Ramos (cell line): ENCODE data around the gene PPP4R2.

Source experiments
- in situ Hi-C: fragments of 300-500 bp; cut with MboI; formaldehyde crosslinking; loops from one replicate; pipeline ENCODE4 v1.14.3; 2022; ENCODE audit warnings: low sequenced_read_pairs; ENCODE audit not compliant: unreplicated experiment

PPP4R2 gene

DNA sequence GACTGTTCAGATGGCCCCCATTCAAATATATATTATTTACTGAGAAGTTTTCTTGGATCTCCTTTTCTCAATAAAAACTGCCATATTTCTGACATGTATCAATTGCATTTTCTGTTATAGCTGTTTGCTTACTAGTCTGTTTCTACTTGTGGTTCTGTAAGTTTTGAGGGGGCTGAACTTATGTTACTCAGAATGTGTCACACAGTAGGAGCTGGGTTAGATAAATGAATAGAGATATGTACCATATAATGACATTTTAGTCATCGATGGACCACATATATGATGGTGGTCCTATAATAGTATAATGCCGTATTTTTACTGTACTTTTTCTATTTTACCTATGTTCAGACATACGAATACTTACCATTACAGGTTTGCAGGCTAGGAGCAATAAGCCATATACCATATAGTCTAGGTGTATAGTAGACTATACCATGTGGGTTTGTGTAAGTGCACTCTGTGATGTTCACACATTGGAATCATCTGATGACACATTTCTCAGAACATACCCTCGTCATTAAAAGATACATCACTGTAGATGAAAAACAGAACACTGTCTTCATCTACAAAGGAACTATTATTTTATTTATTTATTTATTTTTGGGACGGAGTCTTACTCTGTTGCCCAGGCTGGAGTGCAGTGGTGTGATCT lies 22.3 kb downstream of the PPP4R2 start:
- in situ Hi-C loops = no loop called here

- in situ Hi-C loops = no loop called here
Observed at GRCh38 chr3:73021301-73021835, 24.8 kb downstream of the PPP4R2 start.

DNA sequence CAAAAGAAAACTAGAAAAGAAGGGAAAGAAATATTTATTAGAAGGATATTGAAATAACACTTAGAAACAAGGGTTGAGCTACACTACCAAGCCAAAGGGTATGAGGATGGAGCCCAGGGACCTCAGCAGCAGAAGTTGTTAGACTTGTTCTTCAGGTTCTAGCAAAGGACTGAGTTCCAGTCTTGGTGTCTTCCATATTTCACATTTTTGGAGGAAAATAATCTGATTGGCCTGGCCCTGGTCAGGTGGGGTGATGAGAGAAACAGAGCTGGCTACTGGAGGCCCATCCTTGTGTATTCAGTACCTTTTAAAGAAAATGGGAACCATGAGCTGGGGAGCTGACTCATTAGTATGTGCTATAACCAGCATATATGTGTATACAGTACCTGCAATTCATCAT lies 28.2 kb downstream of the PPP4R2 start:
- in situ Hi-C loops = no loop called here

GRCh38 chr3:73026111-73026759 lies 29.6 kb downstream of the PPP4R2 start:
- in situ Hi-C loops = no loop called here

- in situ Hi-C loops = no loop called here
Observed at GRCh38 chr3:73026760-73027113, 30.1 kb downstream of the PPP4R2 start.

DNA sequence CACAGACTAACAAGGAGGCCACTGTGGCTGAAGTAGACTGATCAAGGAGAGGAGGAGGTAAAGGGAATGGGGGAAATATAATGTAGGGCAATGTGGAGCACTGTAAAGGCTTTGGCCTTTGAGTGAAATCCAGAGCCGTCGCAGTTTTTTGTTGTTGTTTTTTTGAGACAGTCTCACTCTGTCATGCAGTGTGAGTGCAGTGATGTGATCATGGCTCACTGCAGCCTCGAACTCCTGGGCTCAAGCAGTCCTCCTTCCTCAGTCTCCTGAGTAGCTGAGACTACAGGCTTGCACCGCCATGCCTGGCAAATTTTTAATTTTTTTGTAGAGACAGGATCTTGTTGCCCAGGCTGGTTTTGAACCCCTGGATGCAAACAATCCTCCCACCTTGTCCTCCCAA lies 32.2 kb downstream of the PPP4R2 start:
- in situ Hi-C loops = no loop called here

GRCh38 chr3:73029321-73029796 lies 32.7 kb downstream of the PPP4R2 start:
- in situ Hi-C loops = no loop called here

GRCh38 chr3:73030073-73030597 lies 33.5 kb downstream of the PPP4R2 start:
- in situ Hi-C loops = no loop called here

- in situ Hi-C loops = no loop called here
Observed at GRCh38 chr3:73031573-73032103, 35.0 kb downstream of the PPP4R2 start.

DNA sequence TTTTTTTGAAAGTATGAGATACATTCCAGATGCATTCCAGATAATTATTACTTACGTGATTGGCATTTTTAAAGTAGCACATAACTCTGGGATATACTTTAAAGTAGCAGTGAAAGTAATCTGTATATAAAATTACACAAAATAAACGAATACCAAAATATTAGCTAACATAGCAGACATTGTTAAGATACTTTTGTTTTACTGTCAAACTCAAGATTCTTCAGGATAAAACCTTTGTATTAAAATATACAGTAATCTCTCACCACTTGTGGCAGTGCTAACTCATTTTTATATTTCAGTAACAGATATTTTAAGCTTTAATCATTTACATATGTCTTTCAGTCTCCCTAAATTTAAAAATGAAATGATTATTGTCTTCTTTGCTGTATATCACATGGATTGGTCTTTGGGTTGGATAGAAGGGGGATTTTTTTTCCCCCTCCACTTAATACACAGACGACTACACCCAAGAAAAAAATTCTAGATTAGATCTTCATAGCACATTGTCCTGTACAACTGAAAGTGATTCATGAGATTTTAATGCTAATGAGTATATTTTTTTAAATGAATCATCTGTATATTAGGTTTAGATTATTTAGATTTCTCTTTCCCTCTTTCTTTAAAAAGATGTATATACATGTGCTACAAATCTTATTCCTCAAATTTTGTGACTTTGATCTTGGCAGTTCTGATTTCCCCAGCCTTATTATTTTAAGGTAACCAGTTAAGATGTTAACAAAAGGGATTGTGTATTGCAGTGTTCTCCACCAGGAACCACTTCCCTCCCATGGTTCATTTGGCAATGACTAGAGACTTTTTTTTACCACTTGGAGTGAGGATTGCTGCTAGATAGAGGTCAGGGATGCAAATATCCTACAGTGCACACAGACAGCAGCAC lies 40.3 kb downstream of the PPP4R2 start:
- in situ Hi-C loops = no loop called here

GRCh38 chr3:73041537-73041936 lies 44.9 kb downstream of the PPP4R2 start:
- in situ Hi-C loops = no loop called here

- in situ Hi-C loops = no loop called here
Observed at GRCh38 chr3:73043414-73043813, 46.8 kb downstream of the PPP4R2 start.

GRCh38 chr3:73045391-73045790 lies 48.8 kb downstream of the PPP4R2 start:
- in situ Hi-C loops = no loop called here

DNA sequence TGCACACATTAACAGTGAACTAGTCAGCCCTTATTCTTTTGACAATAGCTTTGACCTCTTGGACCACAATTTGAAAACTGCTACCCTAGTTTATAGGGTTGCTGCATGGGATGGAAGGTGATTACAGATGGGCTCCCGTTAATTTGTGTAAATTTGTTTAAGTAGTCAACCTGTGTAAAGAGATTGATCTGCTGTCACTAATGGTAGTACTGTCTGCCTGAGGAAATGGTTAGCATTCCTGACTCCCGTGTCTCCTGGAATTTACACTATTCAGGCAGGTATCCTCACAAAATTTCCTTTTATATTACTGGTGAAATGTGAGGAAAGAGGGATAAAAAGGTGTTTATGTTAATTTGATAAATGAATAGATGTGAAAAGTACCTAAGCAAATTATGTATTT lies 49.6 kb downstream of the PPP4R2 start:
- in situ Hi-C loops = no loop called here

DNA sequence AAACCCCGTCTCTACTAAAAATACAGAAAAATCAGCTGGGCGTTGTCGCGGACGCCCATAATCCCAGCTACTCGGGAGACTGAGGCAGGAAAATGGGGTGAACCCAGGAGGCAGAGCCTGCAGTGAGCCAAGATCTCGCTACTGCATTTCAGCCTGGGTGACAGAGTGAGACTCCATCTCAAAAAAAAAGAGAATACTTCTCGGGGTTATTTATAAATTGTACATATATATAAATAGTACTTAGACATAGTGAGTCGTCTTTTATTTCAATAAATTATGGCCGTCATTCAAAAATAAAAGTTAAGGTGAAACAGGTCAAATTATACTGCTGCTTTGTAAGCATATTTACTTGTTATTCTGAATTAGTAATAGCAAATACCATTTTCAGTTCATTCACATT lies 52.7 kb downstream of the PPP4R2 start:
- in situ Hi-C loops = no loop called here

- in situ Hi-C loops = no loop called here
Observed at GRCh38 chr3:73052857-73053256, 56.2 kb downstream of the PPP4R2 start.

GRCh38 chr3:73055583-73055982 lies 59.0 kb downstream of the PPP4R2 start:
- in situ Hi-C loops = no loop called here

- in situ Hi-C loops = no loop called here
Observed at GRCh38 chr3:73056014-73056844, 59.6 kb downstream of the PPP4R2 start.

- in situ Hi-C loops = no loop called here
Observed at GRCh38 chr3:73056845-73057150, 60.2 kb downstream of the PPP4R2 start.

DNA sequence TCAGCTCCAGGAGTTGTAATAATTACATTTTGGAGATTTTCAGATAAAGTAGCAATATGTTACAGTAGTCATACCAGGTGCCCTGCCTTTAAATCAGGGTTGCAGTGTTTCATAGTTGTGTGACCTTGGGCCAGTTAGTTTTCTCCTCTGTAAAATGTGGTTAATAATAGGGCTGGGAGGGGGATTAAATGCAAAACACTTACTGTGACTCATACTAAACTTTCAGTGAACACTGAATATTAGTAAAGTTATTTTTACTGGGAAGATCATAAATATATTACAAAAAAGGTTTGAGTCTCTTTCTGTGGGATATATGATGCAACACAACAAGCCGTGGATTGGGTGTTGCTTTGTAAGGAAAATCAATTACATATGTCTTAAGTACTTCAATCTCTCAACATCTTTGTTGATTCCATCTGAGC lies 63.7 kb downstream of the PPP4R2 start:
- in situ Hi-C loops = no loop called here
